ENCODE measurements around the gene MDK.

DNA sequence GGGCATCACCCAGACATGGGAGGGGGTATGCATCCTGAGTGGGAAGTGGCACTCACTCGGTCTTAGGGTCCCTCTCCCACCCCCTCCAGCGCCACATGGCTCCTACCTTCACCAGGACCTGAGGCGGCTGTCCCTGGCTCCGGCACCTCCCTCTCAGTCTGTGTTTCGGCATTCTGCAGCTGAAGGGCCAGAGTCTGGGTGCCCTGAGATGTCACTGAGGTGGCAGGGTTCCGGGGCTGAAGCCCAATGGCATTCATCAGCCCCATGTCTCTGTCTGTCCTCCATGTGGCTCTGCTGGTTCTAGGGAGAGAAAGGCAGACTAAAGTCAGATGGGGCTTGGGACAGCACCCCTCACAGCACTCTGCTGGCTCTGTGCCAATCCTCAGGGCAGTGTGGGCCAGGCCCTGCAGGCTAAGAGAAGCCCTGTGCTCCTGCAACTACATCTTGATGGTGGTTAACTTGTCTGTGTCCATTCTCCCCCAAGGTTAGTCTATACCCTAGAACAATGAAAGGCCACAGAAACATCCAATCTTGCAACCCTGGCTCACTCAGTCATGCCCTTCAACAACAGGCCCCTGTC, 27.0 kb downstream of the MDK start:
- TF ChIP-seq GATA3 (IDR thresholded peaks at IDR 0.05; ENCODE audit: low read depth, low read length) (no peak), GATA2 (IDR thresholded peaks at IDR 0.05; ENCODE audit: low read depth, low read length) (no peak)

All from SH-SY5Y (cell line).